ENCODE results near the gene CCDC102B. TPM values are rescaled to one million over a fixed set of nuclear protein-coding genes. Genes with fewer than 3 reads are reported as not detected.

CCDC102B gene
- total and polyA plus RNA-seq, 2 of the 8 experiments (the other 6 are each of a cell fraction or from before 2014, with no cell fraction given) = 0.80 to 1.1 TPM

- TF ChIP-seq SUZ12 (IDR thresholded peaks at IDR 0.05; ENCODE audit: low read length) (no peak), BCL11A (IDR thresholded peaks at IDR 0.05; ENCODE audit: low read depth in 2 of 2, low read length in 2 of 2) (no peak), CTCF (IDR thresholded peaks at IDR 0.05; ENCODE audit: control extremely low read depth in 1 of 3, insufficient read depth in 1 of 3, low read depth in 1 of 3, low read length in 3 of 3) (peak in 2 of 3 experiments; percentile 51 to 73; a peak in 3 of 4 replicates), NRF1 (IDR thresholded peaks at IDR 0.05; ENCODE audit: low read depth, low read length) (no peak), KDM4A (IDR thresholded peaks at IDR 0.05; ENCODE audit: low read depth, low read length, severe bottlenecking) (no peak), TEAD4 (IDR thresholded peaks at IDR 0.05; ENCODE audit: low read depth, low read length) (no peak), RAD21 (IDR thresholded peaks at IDR 0.05 in 1 of 2, conservative IDR thresholded peaks at IDR 0.05 in 1 of 2; ENCODE audit: low read depth in 2 of 2, low read length in 2 of 2) (peak; percentile 91 to 92), MAFK (IDR thresholded peaks at IDR 0.05; ENCODE audit: low read depth, low read length) (peak; percentile 98), CBX8 (IDR thresholded peaks at IDR 0.05; ENCODE audit: borderline replicate concordance, low read depth, low read length) (no peak), ATF3 (IDR thresholded peaks at IDR 0.05; ENCODE audit: insufficient read depth, low read depth, low read length) (no peak)
These were observed 127.4 kb downstream of the CCDC102B start (continued) for GRCh38 chr18:68925268-68925667.
